NOMO-1 (cell line): ENCODE data around the gene CENPM.
A peak's percentile ranks its signal among the peaks of the same experiment; 100 is the strongest.

Source experiments
- DNase-seq, 2 experiments: peaks; one replicate each; lab custom pipeline; 2025; ENCODE audit not compliant: unreplicated experiment in 2 of 2; lab: John Stamatoyannopoulos, UW

Gene CENPM

DNA sequence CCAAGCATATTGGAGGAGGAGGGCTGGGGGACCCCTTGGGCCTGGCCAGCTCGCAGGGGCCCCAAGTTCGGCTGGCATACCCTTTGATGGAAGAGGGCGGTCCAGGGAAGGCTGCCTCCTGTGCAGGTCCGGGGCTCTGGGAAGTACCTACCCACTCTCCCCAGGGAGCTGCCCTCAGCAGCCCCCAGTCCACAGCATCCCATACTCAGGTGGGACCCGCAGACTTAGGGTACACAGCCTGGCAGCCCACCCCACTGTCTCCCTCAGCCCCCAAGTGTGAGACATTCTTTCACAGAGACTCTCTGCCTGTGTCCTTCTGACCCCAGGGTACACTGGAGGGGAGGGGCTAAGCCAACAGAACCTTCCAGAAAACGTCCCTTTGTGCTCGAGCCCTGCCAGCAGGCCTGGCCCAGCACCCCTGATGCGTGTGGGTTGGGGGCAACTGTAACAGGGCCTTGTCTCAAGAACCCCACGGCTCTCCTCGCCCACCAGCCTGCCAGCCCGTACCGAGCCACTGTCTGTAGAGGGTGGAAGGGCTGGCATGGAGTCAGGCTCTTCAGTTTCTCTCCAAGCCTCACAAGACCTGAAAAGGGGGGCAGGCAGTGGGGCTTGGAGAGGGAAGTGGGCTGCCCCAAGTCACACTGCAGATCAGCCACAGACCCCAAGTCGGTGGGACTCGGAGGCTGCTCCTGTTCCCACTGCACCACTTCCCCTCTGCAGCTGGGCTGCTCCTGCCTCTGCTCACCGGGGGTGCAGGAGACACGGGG, 13.4 kb downstream of the CENPM start:
- DNase-seq, result no peak

DNA sequence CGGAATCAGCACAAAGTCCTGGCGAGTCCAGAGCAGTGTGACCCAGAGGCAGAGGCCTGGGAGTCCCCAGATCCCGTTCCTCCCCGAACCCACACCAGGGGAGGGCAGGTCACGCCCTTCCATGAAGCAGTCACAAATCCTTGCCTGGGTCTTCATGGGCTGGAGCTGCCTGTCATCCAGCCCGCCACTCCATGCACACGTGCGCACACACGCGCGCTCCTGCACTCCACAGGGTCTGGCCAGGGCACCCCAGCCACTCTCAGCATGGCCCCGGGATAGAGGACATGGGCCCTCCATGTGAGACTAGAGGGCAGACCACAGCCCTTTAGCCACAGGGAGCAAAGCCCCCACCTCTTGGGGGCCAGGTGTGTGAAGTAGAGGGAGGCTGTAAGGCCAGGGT, 14.6 kb downstream of the CENPM start:
- no peak for DNase-seq

DNA sequence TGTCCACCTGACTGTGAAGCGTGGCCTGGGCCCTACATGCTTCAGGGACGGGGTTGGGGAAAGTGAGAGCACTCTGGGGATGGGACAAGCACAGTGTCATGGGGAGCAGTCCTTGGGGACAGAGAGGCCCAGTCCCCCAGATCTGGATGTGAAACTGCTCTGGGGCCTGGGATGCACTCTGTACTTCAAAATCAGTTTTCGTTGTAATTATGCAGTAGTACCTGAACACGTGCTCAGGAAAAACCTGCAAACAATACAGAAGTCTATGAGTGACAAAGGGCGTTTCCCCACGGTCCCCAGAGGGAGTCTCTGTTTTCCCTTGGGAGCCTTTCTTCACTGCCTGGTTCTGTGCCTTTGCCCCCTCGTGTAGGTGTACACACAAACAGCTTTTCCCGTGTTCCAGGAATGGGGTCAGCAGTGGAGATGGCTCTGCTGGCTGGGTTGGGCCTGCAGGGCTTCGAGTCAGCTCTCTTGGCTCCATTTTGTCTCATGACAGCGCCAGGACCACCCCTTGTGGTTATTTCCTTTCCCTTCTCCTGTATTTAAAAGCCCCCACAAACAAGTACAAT, 15.2 kb downstream of the CENPM start:
- DNase-seq, result no peak

DNA sequence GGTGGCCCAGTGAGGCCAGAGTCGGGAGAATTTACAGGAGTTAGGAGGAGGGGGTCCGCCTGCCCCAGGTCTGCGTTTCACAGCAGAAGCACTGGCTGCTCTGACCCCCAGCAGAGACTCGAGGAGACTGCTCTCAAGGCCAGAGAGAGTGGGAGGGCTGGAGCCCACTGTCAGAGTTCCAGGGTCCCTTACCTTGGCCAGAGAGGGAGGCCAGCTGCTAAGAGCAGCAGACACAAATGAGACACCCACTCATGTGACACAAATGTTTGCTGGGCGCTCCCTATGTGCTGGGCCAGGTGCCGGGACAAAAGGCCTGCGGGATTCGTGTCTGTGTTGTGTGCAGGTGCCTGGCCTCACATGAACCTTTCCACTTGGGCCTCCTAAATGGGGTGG, 17.5 kb downstream of the CENPM start:
- DNase-seq, result no peak

GRCh38 chr22:41928593-41929417, 18.1 kb downstream of the CENPM start:
- DNase-seq, result no peak

GRCh38 chr22:41927813-41928212, 19.1 kb downstream of the CENPM start:
- DNase-seq, result no peak

GRCh38 chr22:41925783-41926460, 21.0 kb downstream of the CENPM start:
- DNase-seq, result peak; percentile 57 to 79

- DNase-seq, result no peak
Measured at GRCh38 chr22:41923595-41924276, 23.2 kb downstream of the CENPM start.

DNA sequence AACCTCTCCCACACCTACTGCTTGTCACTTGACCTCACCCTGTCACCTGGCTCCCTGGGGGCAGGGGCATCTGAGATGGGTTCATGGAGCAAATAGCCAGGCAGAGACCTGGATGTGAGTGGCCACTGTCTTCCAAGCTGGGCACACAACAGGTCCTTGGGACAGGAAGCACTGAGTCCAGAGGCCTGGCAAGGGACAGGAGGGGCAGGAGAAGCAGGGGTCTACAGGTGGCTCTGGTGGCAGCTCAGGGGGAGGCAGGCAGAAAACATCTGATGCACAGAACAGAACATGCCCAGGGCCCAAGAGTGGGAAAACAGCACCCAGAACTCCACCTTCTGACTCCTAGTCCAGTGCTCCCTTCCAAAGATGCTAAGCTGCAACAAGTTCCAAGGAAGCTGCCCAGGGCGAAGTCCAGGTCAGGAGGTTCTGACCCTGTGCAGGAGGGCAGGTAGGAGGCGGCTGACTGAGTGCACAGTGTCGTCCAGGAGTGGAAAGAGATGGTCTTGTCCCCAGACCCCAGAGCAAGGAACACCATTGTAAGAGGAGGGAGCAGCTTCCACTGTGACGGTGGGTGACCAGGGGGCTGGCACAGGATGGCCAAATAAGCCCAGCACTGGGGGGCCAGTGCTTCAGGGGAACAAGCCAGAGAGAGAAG, 23.9 kb downstream of the CENPM start:
- no peak for DNase-seq

- no peak for DNase-seq
Measured at GRCh38 chr22:41922328-41922727, 24.6 kb downstream of the CENPM start.

DNA sequence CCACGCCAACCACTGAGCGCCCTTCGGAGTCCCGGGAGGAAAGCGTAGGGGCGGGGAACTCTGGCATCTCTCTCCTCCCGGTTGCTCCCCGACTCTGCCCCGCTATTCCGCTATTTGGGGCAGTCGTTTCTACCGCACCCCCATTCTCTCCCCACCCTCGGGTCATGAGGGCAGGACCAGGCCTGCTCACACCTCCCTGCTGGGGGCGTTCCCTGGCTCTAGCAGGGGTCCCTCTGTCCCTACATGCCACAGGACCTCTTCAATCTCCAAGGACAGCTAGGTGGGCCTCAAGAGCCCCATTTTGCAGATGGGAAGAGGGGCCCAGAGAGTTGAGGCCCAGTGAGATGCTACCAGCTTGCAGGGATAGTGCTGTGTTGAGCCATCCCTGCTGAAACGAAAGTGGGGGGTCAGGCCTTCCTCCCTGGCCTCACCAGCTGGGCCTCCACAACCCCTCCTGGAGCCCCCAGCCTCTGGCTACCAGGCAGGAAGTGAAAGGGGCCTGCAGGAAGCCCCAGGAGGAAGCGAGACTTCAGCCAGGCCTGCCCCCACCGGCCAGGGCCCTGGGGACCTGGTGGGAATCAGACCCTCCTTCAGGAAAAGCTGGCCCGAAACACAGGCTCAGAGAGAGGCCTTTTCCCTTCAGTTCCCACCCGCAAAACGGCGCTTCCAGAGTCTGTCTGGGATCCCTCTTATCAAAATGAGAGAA, 26.5 kb downstream of the CENPM start:
- peak; percentile 54 to 59 for DNase-seq

DNA sequence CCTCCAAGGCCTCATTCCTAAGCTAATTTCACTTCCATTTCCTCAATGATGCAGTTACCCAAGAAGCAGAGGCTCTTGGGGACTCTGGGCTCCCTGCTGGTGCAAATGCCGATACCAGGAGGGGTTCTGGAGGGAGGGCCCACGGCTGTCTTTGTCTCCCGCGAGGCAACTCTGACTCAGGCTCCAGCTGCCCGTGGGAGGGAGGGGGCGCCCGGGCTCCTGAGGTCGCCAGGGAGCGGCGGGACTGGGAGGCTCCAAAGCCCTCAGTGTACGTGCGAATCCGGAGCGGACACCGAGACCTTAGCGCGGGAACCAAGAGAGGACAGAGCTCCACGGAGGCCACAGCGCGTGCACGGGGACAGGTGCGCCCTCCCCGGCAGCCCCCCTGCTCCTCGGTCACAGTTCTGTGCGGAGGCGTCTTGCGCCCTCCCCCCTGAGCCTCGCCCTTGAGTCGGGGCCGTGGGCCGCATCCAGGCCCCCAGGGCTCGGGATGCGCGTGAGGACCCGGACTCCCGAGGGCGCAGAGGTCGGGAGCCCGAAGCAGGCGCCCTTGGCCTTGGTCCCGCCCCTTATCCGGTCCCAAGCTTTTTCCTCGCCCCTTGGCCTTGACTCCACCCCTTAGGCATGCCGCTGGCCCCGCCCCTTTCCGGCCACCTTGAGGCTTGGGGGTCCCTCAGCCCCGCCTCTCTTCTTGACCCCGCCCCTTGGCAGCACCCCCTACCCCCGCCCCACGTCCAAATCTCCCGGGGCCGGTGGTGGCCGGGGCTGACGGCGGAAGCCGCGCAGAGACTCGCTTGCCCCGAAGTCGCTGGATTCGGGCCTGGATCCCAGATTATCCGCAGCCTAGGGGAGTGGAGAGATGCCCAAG, 27.4 kb downstream of the CENPM start:
- peak; percentile 87 to 88 for DNase-seq

DNA sequence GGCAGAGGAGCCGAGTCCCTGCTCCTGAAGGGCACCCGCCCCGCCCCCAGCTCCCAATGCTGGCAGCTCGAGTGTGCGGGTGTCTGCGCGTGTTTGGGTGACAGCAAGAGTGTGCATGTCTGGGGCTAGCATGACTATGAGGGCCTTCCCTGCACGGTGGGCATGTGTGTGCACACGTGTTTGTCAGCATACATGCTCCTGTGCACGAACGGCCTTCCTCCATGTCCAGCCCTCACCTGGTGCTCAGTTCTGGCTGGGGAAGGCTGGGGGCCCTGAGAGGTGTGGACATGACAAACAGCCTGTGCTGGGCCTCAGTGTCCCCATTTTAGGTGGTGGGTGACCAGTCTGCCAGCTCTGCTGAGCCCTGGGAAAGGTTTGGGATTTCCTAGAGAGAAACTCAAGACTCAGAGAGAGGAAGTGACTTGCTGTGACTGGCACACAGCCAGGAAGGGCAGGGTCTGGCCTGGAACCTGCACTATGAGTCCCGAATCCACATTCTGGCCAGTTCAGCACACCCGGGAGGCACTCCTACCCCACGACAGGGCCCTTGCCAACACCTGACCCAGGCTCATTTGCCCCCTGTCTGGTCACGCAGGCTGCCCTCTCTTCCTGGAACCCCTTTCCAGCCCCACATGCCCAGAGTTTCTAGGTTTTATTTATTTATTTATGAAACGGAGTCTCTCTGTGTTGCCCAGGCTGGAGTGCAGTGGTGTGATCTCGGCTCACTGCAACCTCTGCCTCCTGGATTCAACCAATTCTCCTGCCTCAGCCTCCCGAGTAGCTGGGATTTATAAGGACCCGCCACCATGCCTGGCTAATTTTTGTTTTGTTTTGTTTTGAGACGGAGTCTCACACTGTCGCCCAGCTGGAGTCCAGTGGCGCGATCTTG, 28.8 kb downstream of the CENPM start:
- DNase-seq, result peak; percentile 49 to 53

DNA sequence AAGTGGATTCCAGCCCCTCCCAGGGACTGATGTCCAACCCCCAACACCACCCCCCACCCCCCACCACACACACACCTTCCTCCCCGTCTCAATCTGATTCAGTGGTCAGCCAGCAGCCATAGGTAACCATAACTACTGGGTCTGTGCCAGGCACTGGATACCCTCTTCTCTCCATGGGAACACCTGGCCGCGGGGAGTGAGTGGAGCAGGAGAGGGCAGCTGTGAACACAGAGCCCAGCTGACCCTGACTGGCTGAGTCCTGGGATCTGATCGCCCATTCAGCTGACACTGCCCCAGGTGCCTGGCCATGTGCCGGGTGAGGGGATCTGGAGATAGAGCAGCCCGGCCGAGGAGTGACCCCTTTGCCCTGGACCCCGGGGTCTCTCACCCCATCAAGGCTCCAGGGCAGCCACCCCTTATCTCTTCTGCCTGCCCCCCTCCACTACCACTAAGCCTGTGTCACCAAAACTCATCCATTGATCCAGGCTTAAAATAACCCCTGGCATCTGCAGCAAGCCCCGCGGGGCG, 29.5 kb downstream of the CENPM start:
- DNase-seq, result no peak

- no peak for DNase-seq
Measured at GRCh38 chr22:41916745-41917358, 30.1 kb downstream of the CENPM start.

GRCh38 chr22:41915786-41916493, 31.0 kb downstream of the CENPM start:
- no peak for DNase-seq
